BJ (cell line): ENCODE data around the gene QRFP. TPM values are rescaled to one million over a fixed set of nuclear protein-coding genes. Genes with fewer than 3 reads are reported as not detected.

Source experiments
- CTCF ChIA-PET: fragments of 350-600 bp; formaldehyde crosslinking; extraction: SDS; loops from one replicate; lab custom pipeline; 2021; ENCODE audit warnings: antibody characterized with exemption, inconsistent platforms; lab: Yijun Ruan, JAX
- POLR2A ChIA-PET: fragments of 300-600 bp; sonication (Branson Sonifier 250); formaldehyde crosslinking; extraction: SDS; loops from one replicate; lab custom pipeline; 2021; ENCODE audit warnings: antibody characterized with exemption; lab: Charles Lee
- DNase-seq: peaks from one replicate; pipeline ENCODE4 v3.0.0-alpha.2; 2011; ENCODE audit warnings: low read depth
- H3K27me3 ChIP-seq: 2 replicates; pipeline ENCODE4 v1.6.0; 2011; ENCODE audit warnings: low read length; ENCODE audit not compliant: control insufficient read depth, insufficient read depth
- H3K36me3 ChIP-seq: 2 replicates; pipeline ENCODE4 v1.5.1; 2011; ENCODE audit warnings: low read length; ENCODE audit not compliant: control insufficient read depth, insufficient read depth
- H3K4me3 ChIP-seq: 2 replicates; pipeline ENCODE4 v1.5.1; 2011; ENCODE audit warnings: low read depth, mild to moderate bottlenecking, control low read depth, low read length
- polyA plus RNA-seq: library from polyadenylated mRNA; depleted of rRNA; stranded (reverse); fragments of >200 nt; gene quantifications from 2 replicates; pipeline ENCODE4 v1.2.3, GENCODE V29; 2011
- TF ChIP-seq, protein P1 (sequence below): IDR thresholded peaks from 2 replicates; pipeline ENCODE4 v1.5.1; 2011; ENCODE audit warnings: low read depth, mild to moderate bottlenecking, control low read depth, inconsistent platforms, low read length, moderate library complexity; ENCODE audit not compliant: insufficient read depth

The QRFP gene
- polyA plus RNA-seq, 1 experiment: not detected

DNA sequence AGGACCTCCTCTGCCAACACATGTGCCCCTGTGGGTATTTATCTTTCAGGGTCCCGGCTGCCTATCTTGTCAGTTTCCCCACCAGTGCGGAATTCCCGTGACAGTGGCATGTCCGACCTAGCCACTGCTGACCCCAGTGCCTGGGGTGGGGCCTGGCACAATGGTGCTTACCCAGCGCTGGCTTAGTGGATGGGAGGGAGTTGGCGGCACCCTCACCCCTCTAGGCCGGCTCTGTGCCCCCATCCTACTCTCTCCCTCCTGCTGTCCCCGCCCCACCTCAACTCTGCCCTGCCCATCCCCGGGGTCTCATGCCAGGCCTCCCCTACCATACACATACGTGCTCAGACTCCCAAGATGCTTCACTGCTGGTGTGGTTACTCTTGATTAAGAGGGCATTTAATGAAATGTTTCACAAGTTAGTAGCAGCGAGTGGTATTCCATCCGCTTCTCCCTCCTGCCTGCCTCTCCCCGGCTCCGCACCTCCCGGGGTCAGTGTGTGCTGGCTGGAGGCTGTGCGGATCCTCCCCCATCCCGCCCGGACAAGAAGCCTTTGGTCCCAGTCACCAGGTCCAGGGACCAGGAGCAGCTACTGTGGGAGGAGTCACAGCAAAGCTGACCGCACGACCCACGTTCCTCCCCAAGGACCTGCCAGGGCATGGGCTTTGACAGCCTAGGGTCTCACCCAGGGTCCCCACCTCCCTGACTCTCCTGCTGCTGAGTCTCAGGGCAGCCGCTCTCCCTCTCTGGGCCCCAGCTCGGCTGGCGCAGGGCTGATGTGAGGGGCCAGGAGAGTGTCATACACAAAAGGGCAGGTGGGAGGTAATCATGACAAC is 9.5 kb upstream of the QRFP start:
- DNase-seq: no peak
- TF ChIP-seq, protein P1, sequence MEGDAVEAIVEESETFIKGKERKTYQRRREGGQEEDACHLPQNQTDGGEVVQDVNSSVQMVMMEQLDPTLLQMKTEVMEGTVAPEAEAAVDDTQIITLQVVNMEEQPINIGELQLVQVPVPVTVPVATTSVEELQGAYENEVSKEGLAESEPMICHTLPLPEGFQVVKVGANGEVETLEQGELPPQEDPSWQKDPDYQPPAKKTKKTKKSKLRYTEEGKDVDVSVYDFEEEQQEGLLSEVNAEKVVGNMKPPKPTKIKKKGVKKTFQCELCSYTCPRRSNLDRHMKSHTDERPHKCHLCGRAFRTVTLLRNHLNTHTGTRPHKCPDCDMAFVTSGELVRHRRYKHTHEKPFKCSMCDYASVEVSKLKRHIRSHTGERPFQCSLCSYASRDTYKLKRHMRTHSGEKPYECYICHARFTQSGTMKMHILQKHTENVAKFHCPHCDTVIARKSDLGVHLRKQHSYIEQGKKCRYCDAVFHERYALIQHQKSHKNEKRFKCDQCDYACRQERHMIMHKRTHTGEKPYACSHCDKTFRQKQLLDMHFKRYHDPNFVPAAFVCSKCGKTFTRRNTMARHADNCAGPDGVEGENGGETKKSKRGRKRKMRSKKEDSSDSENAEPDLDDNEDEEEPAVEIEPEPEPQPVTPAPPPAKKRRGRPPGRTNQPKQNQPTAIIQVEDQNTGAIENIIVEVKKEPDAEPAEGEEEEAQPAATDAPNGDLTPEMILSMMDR: no peak
- Histone ChIP-seq H3K27me3 (no peaks in the 10 kb centered on the region), H3K4me3 (no peak overlapping the region), H3K36me3 (no peaks in the 10 kb centered on the region)
- CTCF ChIA-PET: interaction anchor here (0.6 to 1.5 kb wide), 2 partner anchors 92 to 205 kb away, joined by 3 read pairs; no protein-coding TSS in a partner anchor
- POLR2A ChIA-PET: no interaction called here

DNA sequence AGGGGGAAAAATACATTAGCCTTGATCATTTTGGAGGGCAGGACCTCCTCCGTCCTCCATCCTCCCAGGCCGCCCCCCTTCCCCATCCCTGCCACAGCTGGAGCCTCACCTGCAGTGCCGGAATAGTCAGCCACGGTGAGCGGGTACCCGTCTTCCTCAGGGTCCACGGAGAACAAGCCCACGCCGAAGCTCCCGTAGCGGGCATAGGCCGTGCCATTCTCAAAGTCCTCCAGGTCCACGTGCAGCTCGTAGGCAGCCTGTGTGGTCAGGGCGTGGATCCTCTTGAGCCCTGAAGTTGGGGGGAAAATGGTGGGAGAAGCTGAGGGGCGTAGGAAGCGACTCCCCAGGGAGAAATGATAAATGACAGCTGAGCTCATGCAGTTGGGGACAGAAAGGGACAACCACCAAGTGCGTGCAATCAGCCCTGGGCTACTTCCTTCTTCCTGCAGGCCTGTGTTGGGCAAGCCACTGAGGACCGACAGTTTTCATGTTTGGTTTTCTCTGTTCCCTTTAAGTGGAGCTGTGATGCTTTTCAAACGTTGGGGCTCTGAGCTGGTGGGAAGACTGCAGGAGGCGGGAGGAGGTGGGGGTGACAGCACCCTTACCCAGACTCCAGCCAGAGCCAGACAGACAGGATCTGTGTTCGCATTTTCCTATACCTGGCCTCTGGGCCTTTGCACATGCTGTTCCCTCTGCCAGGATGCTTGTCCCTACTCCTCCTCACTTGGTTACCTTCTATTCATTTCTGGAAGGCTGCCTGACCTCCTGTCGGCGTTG is 8.7 kb upstream of the QRFP start:
- TF ChIP-seq, protein P1: no peak
- H3K27me3 ChIP-seq: peaks cover 2% of the 10 kb centered on the region; the same call in 1 of the 2 replicates
- CTCF ChIA-PET: interaction anchor here (0.6 kb wide), 1 partner anchor 204 kb away, joined by 3 read pairs; no protein-coding TSS in a partner anchor

DNA sequence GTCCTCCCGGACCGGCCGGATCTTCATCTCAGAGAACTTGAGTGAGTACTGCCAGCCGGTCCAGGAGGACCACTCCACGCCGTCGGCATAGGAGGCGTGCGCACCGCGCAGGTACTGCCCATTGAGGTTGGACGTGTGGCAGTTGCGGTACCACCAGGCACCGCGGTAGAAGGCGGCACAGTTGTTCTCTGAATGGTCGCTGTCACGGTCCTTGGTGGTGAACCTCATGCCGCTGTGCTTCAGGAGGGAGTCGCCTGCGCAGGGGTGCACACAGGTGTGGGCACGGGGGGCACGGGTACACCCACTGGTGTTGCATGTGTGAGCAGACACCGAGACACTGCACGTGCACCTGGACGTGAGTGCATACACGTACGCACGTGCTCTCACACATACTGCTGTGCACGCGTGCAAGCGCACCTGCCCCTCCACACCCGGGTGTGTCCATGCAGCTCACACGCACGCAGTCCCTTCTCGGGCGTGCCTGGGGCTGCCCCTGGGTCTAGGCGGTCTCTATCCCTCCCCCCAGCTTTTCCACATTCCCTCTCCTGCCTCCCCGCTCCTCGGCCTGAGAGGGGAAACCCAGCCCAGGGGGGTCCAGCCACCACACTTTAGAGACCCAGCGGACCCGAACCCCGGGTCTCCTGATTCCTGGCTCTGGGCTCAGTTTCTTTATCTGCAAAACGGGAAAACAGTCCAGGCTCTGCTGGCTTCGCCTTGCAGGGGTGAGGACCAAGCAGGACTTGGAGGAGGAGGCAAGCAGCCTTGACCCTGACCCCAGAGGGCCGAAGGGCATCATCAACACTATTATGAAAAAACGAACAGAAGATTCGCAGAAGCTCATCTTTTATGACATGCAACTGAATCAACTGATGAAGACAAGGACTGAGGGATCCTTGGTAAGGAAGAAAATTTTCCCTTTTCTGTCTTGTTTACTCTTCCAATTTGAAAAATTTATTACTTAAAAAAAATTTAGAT is 7.7 kb upstream of the QRFP start:
- DNase-seq: no peak
- Histone ChIP-seq H3K36me3 (no peaks in the 10 kb centered on the region), H3K4me3 (no peak overlapping the region), H3K27me3 (peaks cover 2% of the 10 kb centered on the region; the same call in 1 of the 2 replicates)
- TF ChIP-seq, protein P1: no peak
- ChIA-PET POLR2A (no interaction called here), CTCF (interaction anchor here (1.2 kb wide), 1 partner anchor 142 kb away, joined by 3 read pairs; no protein-coding TSS in a partner anchor)

More for the DNA sequence above, 8.7 kb upstream of the QRFP start:
- no peak overlapping the region for H3K4me3 ChIP-seq
- POLR2A ChIA-PET: no interaction called here
- H3K36me3 ChIP-seq: no peaks in the 10 kb centered on the region
- no peak for DNase-seq

DNA sequence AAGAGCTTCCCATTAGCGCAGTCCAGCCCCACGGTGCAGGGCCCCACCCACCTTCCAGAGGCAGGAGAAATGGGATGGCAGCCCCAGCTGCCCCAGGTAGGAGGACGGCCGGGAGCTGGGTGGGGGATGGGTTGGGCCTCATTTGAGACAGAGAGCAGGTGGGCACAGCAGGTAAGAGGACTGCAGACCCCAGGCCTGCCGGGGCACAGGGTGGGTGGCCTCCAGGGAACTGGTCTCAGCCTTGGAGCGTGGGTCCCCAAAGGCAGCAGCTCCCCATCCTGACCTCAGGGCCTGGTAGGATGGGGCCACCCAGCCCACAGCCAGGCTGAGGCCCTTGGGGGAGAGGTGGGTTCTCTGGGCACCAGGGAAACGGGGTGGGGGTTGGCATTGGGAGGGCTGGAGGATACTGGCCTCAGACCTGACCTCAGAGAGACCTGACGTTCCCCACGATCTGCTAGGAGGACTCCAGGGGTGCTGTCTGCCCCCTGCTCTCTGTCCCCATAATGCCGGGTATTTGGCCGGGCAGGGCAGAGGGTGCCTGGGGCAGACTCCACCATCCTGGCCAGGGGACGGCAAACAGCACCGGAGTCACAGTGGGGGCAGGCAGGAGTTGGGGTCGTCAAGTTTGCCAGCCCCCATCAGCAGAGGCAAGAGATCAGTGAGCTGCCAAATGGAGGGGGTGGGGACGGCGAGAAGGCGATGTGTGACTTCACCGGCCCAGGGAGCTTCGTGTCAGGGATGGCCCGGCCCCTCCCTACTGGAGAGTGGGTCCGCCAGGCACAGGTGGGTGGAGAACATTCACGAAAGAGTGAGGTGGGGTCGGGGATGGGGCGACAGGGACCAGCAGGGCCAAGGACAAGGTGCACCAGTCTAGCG is 6.8 kb upstream of the QRFP start:
- no peak for DNase-seq
- Histone ChIP-seq H3K27me3 (peaks cover 2% of the 10 kb centered on the region; the same call in 1 of the 2 replicates), H3K36me3 (no peaks in the 10 kb centered on the region), H3K4me3 (no peak overlapping the region)
- TF ChIP-seq, protein P1: no peak
- ChIA-PET POLR2A (no interaction called here), CTCF (interaction anchor here (0.6 to 1.2 kb wide), 2 partner anchors 143 to 246 kb away, joined by 3 read pairs; no protein-coding TSS in a partner anchor)
